GM12878 (cell line): ENCODE data around the gene HK3. TPM values are rescaled to one million over a fixed set of nuclear protein-coding genes. Genes with fewer than 3 reads are reported as not detected.

Source experiments
- ATAC-seq: fragments of 200-7000 bp; cut with Tn5 transposase; 3 replicates; pipeline ENCODE4 v1.9.1; 2020; ENCODE audit warnings: mild to moderate bottlenecking, moderate library complexity
- BruUV-seq: library from RNA; stranded (reverse); fragments of 400-500 nt; replicated peaks from 2 replicates; lab custom pipeline; 2021; lab: Mats Ljungman, UMichigan
- CTCF ChIA-PET: fragments of 300-600 bp; sonication (Branson Sonifier 250); formaldehyde crosslinking; extraction: SDS; loops from one replicate; lab custom pipeline; 2021; ENCODE audit warnings: inconsistent platforms; lab: Yijun Ruan, JAX
- POLR2A ChIA-PET: fragments of 350-600 bp; formaldehyde crosslinking; extraction: SDS; loops from one replicate; lab custom pipeline; 2021; ENCODE audit warnings: inconsistent platforms; lab: Charles Lee
- RAD21 ChIA-PET: fragments of 300-600 bp; sonication (Branson Sonifier 250); formaldehyde crosslinking; loops from one replicate; lab custom pipeline; 2023; ENCODE audit warnings: antibody characterized with exemption; ENCODE audit not compliant: unreplicated experiment; lab: Charles Lee
- SMC1A ChIA-PET: fragments of 300-600 bp; sonication (Branson Sonifier 250); formaldehyde crosslinking; loops from one replicate; lab custom pipeline; 2023; ENCODE audit not compliant: unreplicated experiment, uncharacterized antibody; lab: Charles Lee
- DNase-seq: peaks from one replicate; pipeline ENCODE4 v3.0.0-alpha.2; 2011; ENCODE audit warnings: low read depth, low spot score
- FAIRE-seq: peaks from 3 replicates; lab custom pipeline; 2011; peaks lifted over from hg19 to GRCh38; lab: Jason Lieb, UNC
- H2AFZ ChIP-seq: 2 replicates; pipeline ENCODE4 v1.6.0; 2011; ENCODE audit warnings: low read depth, low read length, control low read depth; ENCODE audit not compliant: control insufficient read depth
- H3K27ac ChIP-seq: 2 replicates; pipeline ENCODE4 v1.5.1; 2011; ENCODE audit warnings: control low read depth; ENCODE audit not compliant: control insufficient read depth, insufficient read depth
- H3K27me3 ChIP-seq, 2 experiments: replicated peaks in 1 of 2; 2 replicates each; pipeline versions ENCODE4 v1.6.0 to v1.6.1; 2011; ENCODE audit warnings: low read length in 1 of 2; ENCODE audit not compliant: control insufficient read depth in 2 of 2, insufficient read depth in 2 of 2
- H3K36me3 ChIP-seq, 2 experiments: 2 replicates each; pipeline ENCODE4 v1.5.1; 2011; ENCODE audit warnings: low read length in 1 of 2; ENCODE audit not compliant: control insufficient read depth in 2 of 2, insufficient read depth in 2 of 2
- H3K4me1 ChIP-seq: 2 replicates; pipeline ENCODE4 v1.6.1; 2011; ENCODE audit warnings: mild to moderate bottlenecking, low read length, moderate library complexity, mixed read lengths; ENCODE audit not compliant: control insufficient read depth, insufficient read depth
- H3K4me2 ChIP-seq: 2 replicates; pipeline ENCODE4 v1.6.0; 2011; ENCODE audit warnings: control low read depth; ENCODE audit not compliant: control insufficient read depth, insufficient read depth
- H3K4me3 ChIP-seq: fragments of 200-600 bp; sonication (generic); 2 replicates; pipeline ENCODE4 v1.5.1; 2016
- H3K79me2 ChIP-seq: 2 replicates; pipeline ENCODE4 v1.6.0; 2011; ENCODE audit warnings: low read length; ENCODE audit not compliant: control insufficient read depth, insufficient read depth
- H3K9ac ChIP-seq: 2 replicates; pipeline ENCODE4 v1.8.0; 2011; ENCODE audit warnings: low read length, control low read depth, mixed read lengths; ENCODE audit not compliant: control insufficient read depth, insufficient read depth
- H3K9me3 ChIP-seq: replicated peaks from 3 replicates; pipeline ENCODE4 v1.5.1; 2011; ENCODE audit warnings: mild to moderate bottlenecking, low read length; ENCODE audit not compliant: control insufficient read depth, insufficient read depth
- H4K20me1 ChIP-seq: 2 replicates; pipeline ENCODE4 v1.6.0; 2011; ENCODE audit not compliant: control insufficient read depth, insufficient read depth
- CEBPB ChIP-seq, 2 experiments: fragments of 150-350 bp in 1 of 2; IDR thresholded peaks; 2 replicates each; pipeline ENCODE4 v1.6.1; 2012 to 2014; ENCODE audit warnings: low read depth in 2 of 2, low read length in 2 of 2, borderline replicate concordance in 1 of 2, inconsistent platforms in 1 of 2
- MEF2B ChIP-seq: fragments of 450-650 bp; IDR thresholded peaks from 2 replicates; pipeline ENCODE4 v1.6.1; 2018; ENCODE audit warnings: mild to moderate bottlenecking, moderate library complexity; ENCODE audit not compliant: partially characterized antibody, poor library complexity, severe bottlenecking
- NR2C1 ChIP-seq: fragments of 450-650 bp; IDR thresholded peaks from 2 replicates; pipeline ENCODE4 v1.6.1; 2017; ENCODE audit warnings: antibody characterized with exemption, mild to moderate bottlenecking, moderate library complexity
- NR2F1 ChIP-seq: fragments of 450-650 bp; conservative IDR thresholded peaks from 2 replicates; pipeline ENCODE4 v1.6.1; 2017; ENCODE audit warnings: mild to moderate bottlenecking
- NRF1 ChIP-seq: conservative IDR thresholded peaks from 2 replicates; pipeline ENCODE4 v1.6.1; 2011; ENCODE audit warnings: mild to moderate bottlenecking, low read depth, low read length, improper control_type of control experiment
- PAX8 ChIP-seq: fragments of 450-650 bp; IDR thresholded peaks from 2 replicates; pipeline ENCODE4 v1.6.1; 2017; ENCODE audit warnings: mild to moderate bottlenecking, moderate library complexity
- POLR2A ChIP-seq: IDR thresholded peaks from 2 replicates; pipeline ENCODE4 v1.6.1; 2011; ENCODE audit warnings: low read depth, mild to moderate bottlenecking, low read length
- POLR2AphosphoS5 ChIP-seq: IDR thresholded peaks from 2 replicates; pipeline ENCODE4 v1.6.1; 2011; ENCODE audit warnings: mild to moderate bottlenecking, low read length, inconsistent platforms
- SMC3 ChIP-seq: IDR thresholded peaks from 2 replicates; pipeline ENCODE4 v1.6.1; 2011; ENCODE audit warnings: low read length, improper control_type of control experiment, borderline replicate concordance
- SPI1 ChIP-seq: IDR thresholded peaks from 2 replicates; pipeline ENCODE4 v1.6.1; 2011; ENCODE audit warnings: low read depth, mild to moderate bottlenecking, low read length, moderate library complexity, borderline replicate concordance; ENCODE audit not compliant: insufficient read depth
- SUZ12 ChIP-seq: fragments of 200-600 bp; sonication (generic); IDR thresholded peaks from one replicate; pipeline ENCODE4 v1.6.1; 2018; ENCODE audit warnings: antibody characterized with exemption, mild to moderate bottlenecking; ENCODE audit not compliant: unreplicated experiment
- YBX1 ChIP-seq: fragments of 450-650 bp; IDR thresholded peaks from 2 replicates; pipeline ENCODE4 v1.6.1; 2016; ENCODE audit warnings: antibody characterized with exemption
- YY1 ChIP-seq: IDR thresholded peaks from 2 replicates; pipeline ENCODE4 v1.6.1; 2011; ENCODE audit warnings: low read depth, mild to moderate bottlenecking, low read length
- ZNF207 ChIP-seq: fragments of 450-650 bp; IDR thresholded peaks from 2 replicates; pipeline ENCODE4 v1.6.1; 2014; ENCODE audit warnings: antibody characterized with exemption, mild to moderate bottlenecking, borderline replicate concordance
- ZNF274 ChIP-seq: IDR thresholded peaks from one replicate; pipeline ENCODE4 v1.8.0; 2011; ENCODE audit not compliant: insufficient read length, insufficient read depth
- WGBS: methylation state at CpG from one replicate; pipeline ENCODE4 v1.1.6; 2016; ENCODE audit warnings: low lambda C conversion rate; ENCODE audit not compliant: insufficient replicate concordance, insufficient coverage; ENCODE audit errors: missing lambda C conversion rate; 5-methylcytosine and 5-hydroxymethylcytosine counted together
- in situ Hi-C: fragments of 300-500 bp; cut with MboI; formaldehyde crosslinking; loops from 9 replicates; pipeline ENCODE4 v1.14.3; 2018; ENCODE audit warnings: mixed read lengths
- intact Hi-C: fragments of 100-400 bp; cut with micrococcal nuclease; formaldehyde crosslinking; loops from one replicate; pipeline ENCODE4 v1.14.2; 2022; ENCODE audit not compliant: unreplicated experiment
- polyA plus RNA-seq, 11 experiments: library from polyadenylated mRNA; depleted of rRNA in 4 of 11; unstranded in 6 of 11; stranded (reverse) in 5 of 11; fragments of >200 nt; fragmentation: Nextera tagmentation in 4 of 11; fragmentation: Illumina TruSeq in 1 of 11; extraction: Ambion mirVana in 4 of 11; extraction: Trizol in 1 of 11; gene quantifications; 1 replicate in 1 of 11; 2 replicates in 10 of 11; pipeline versions ENCODE4 v1.2.1 to v1.2.3, GENCODE V29; 2011 to 2016; ENCODE audit warnings: inconsistent platforms in 2 of 11, missing spikeins in 2 of 11, low read depth in 1 of 11
- total RNA-seq, 4 experiments: library from RNA; depleted of rRNA in 3 of 4; stranded (reverse); fragments of >200 nt in 3 of 4; fragmentation: Illumina TruSeq in 1 of 4; extraction: Trizol in 1 of 4; gene quantifications; 2 replicates each; pipeline versions ENCODE4 v1.2.1 to v1.2.3, GENCODE V29; 2013 to 2021

The HK3 gene
- total and polyA plus RNA-seq, 10 of the 15 experiments (the other 5 are each of a cell fraction or from before 2014, with no cell fraction given), result 0.13 to 1.3 (median 0.26) TPM; not detected in 4

DNA sequence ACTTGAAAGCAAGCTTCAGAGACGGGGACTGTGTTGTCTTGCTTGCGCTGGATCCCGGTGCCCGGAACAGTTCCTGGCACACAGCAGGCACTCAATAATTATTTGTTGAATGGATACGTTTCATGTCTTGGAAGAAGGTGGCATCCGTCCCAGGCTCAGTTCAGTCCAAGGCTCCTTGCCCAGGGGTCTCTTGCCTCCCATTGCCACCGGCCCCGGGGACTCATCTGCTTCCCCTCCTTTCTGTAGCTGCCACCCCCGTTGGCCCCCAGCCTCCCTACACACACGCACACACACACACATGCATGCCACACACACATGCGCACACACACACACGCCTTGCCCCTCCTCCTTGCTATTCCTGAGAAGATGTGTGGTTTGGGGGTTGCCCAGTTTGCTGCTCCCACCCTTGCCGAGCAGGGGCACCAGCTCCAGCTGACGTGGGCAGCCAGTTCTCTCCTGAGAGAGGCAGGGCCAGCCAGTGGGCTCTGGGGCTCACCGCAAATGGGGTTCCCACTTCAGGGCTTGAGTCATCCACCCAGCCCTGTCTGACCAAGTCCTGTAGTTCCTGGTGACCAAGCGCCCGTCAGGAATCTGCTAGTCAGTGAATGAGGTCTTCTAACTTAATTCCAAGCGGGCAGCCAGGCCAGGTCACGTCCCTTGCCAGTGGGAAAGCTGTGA lies 41.8 kb downstream of the HK3 start:
- H2AFZ ChIP-seq, result no peak overlapping the region
- BruUV-seq, result no TSS peak
- ATAC-seq, result no peak
- H3K79me2 ChIP-seq, result no peaks in the 10 kb centered on the region
- intact Hi-C loops (no loop called here), in situ Hi-C loops (no loop called here)
- H3K4me1 ChIP-seq, result no peaks in the 10 kb centered on the region
- H3K9ac ChIP-seq, result no peak overlapping the region
- no peak overlapping the region for H3K4me3 ChIP-seq
- H3K4me2 ChIP-seq, result no peak overlapping the region
- ChIA-PET POLR2A (no interaction called here), CTCF (no interaction called here), SMC1A (no interaction called here), RAD21 (interaction anchor here (0.9 kb wide), 1 partner anchor 197 kb away, joined by 3 read pairs; no protein-coding TSS in a partner anchor)
- TF ChIP-seq ZNF207 (no peak), POLR2A (no peak), SMC3 (no peak)
- no peaks in the 10 kb centered on the region for H4K20me1 ChIP-seq
- peaks cover 0 to 3% of the 10 kb centered on the region in 2 experiments; a peak in 3 of 4 replicates for H3K27me3 ChIP-seq
- H3K36me3 ChIP-seq, result no peaks in the 10 kb centered on the region
- whole genome bisulfite sequencing, result 21% methylated on average over 19 of the region's 19 CpGs
- FAIRE-seq, result no peak
- H3K9me3 ChIP-seq, result no peaks in the 10 kb centered on the region
- no peak overlapping the region for H3K27ac ChIP-seq
- no peak for DNase-seq

DNA sequence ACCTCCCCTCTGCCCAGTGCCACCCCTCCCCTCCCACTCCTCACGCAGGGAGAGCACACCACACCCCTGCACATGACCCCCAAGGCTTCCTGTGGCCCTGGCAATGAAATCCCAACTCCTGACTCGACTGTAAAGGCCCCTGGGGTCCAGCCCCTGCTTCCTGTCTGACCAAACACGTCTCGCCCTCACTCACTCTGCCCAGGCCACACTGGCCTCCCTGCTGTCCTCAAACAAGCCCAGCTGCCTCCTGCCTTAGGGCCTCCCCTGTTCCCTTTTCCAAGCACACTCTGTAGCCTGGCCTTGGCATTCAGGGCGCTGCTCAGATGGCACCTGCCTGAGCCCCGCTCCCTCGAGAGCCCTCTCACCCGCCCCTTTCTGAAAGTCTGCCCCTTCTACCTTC lies 42.4 kb downstream of the HK3 start:
- no peak overlapping the region for H3K9ac ChIP-seq
- H4K20me1 ChIP-seq, result no peaks in the 10 kb centered on the region
- ATAC-seq (no peak), DNase-seq (no peak), FAIRE-seq (no peak)
- H3K4me1 ChIP-seq, result no peaks in the 10 kb centered on the region
- H2AFZ ChIP-seq, result no peak overlapping the region
- no peak overlapping the region for H3K4me3 ChIP-seq
- SMC1A ChIA-PET, result no interaction called here
- no peaks in the 10 kb centered on the region for H3K9me3 ChIP-seq
- in situ Hi-C loops (no loop called here), intact Hi-C loops (no loop called here)
- CTCF ChIA-PET, result no interaction called here
- no TSS peak for BruUV-seq
- POLR2A ChIA-PET, result no interaction called here
- no peaks in the 10 kb centered on the region for H3K79me2 ChIP-seq
- WGBS, result 5% methylated on average over 6 of the region's 8 CpGs
- no peak overlapping the region for H3K4me2 ChIP-seq
- RAD21 ChIA-PET, result no interaction called here
- H3K36me3 ChIP-seq, result no peaks in the 10 kb centered on the region
- no peak overlapping the region for H3K27ac ChIP-seq
- H3K27me3 ChIP-seq, result peaks cover 0 to 2% of the 10 kb centered on the region in 2 experiments; a peak in 3 of 4 replicates
- TF ChIP-seq NRF1 (no peak), SPI1 (no peak), CEBPB (IDR thresholded peaks at IDR 0.05; ENCODE audit: borderline replicate concordance in 1 of 2, low read depth in 2 of 2, low read length in 2 of 2) (no peak), NR2C1 (no peak), SUZ12 (no peak), YBX1 (no peak), MEF2B (no peak), POLR2AphosphoS5 (no peak), PAX8 (no peak), YY1 (no peak), NR2F1 (no peak), POLR2A (no peak), ZNF274 (no peak)
